GM21390 (cell line): ENCODE measurements around the gene TRPM4.
"Not testable (repeated sequence)": the region's sequence is repeated elsewhere in the genome, so short reads cannot be mapped to it uniquely, and the experiment has no call there.

Experiments
- ATAC-seq: cut with Tn5 transposase; IDR thresholded peaks from one replicate; pipeline ENCODE4 v1.9.1; 2021; ENCODE audit not compliant: unreplicated experiment

The TRPM4 gene

GRCh38 chr19:49126575-49126974, 31.0 kb upstream of the TRPM4 start:
- no peak for ATAC-seq

GRCh38 chr19:49127225-49127624, 30.4 kb upstream of the TRPM4 start:
- not testable (repeated sequence) for ATAC-seq

DNA sequence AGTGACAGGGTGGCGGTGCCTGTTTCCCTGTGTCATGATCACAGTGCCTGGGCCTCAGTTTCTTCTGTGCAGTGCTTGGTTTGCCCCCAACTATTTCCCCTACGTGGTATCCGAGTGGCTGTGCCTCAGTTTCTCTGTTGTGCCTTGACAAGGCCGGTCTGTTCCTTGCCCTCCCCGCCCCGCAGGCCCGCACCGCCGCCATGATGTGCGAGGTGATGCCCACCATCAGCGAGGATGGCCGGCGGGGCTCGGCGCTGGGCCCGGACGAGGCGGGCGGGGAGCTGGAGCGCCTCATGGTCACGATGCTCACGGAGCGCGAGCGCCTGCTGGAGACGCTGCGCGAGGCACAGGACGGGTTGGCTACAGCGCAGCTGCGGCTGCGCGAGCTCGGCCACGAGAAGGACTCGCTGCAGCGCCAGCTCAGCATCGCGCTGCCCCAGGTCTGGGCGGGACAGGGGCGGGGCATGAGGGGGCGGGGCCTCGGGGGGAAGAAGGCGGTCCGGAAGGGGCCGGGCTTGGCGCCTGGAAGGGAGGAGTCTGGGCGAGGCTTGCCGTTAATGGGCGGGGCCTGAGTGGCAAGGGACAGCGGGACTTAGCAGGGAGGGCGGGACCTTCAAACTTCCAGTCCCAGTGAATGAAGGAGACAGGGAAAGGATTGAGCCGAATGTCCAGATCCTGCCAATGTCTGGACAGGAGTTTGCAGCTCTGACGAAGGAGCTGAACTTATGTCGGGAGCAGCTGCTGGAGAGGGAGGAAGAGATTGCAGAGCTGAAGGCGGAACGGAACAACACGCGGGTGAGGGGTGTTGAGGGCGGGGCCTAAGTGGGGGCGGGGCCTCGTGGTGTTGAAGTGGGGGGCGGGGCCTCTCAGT, 29.7 kb upstream of the TRPM4 start:
- peak; percentile 83 for ATAC-seq

DNA sequence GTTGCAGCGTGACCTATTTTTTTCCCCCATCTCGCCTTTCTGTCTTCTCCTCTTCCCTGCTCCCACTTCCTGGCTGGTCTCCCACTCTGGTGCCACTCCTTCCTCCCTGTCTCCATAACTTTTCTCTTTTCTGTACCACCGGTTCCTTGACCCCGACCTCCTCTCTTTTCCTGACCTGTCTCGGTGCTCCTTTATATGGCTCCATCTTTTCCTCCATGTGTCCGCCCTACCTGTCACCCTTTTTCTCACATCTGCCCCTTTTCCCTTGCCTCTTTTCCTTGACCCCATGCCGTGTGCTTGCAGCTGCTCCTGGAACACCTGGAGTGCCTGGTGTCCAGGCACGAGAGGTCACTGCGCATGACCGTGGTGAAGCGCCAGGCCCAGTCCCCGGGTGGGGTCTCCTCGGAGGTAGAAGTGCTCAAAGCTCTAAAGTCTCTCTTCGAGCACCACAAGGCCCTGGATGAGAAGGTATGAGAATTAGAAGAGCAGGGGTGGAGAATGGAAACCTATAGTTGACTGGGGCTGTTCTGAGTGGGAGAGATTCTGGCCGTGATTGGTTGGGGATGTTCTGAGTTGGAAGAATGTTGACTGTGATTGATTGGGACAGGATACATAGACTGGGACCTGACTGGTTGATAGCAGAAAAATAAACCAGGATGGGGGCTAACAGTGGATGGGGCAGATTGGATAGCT, 28.9 kb upstream of the TRPM4 start:
- ATAC-seq = no peak

GRCh38 chr19:49129238-49129583, 28.4 kb upstream of the TRPM4 start:
- ATAC-seq = no peak

DNA sequence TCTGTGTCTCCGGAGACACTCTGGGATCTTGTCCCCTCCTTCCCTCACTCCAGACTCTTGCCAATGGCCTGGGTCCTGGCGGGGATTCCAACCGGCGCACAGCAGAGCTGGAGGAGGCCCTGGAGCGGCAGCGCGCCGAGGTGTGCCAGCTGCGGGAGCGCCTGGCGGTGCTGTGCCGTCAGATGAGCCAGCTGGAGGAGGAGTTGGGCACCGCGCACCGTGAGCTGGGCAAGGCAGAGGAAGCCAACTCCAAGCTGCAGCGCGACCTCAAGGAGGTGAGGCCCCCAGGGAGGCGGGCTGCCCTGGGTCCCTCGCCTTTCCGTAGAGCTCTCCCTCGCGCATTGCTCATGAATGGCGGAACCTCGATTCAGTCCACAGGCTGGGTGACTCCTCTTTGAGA, 27.3 kb upstream of the TRPM4 start:
- ATAC-seq = no peak

DNA sequence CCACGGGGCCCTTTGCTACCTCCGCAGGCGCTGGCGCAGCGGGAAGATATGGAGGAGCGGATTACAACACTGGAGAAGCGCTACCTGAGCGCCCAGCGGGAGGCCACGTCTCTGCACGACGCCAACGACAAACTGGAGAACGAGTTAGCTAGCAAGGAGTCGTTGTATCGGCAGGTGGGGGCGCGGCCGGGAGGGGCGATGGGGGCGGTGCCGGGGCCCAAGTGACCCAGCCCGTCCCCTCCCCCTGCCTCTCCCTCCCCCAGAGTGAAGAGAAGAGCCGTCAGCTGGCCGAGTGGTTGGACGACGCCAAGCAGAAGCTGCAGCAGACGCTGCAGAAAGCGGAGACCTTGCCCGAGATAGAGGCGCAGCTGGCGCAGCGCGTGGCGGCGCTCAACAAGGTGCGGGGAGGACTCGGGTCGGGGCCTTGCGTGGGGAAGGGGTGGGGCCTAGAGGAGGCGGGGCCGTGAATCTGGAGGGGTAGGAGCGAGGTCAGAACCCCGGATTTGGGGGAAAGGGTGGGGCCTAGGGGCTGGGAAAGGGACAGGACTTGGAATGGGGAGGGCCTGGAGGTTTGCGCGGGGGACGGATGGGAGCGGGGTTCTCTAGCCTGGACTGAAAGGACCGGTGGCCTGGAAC, 24.5 kb upstream of the TRPM4 start:
- no peak for ATAC-seq

DNA sequence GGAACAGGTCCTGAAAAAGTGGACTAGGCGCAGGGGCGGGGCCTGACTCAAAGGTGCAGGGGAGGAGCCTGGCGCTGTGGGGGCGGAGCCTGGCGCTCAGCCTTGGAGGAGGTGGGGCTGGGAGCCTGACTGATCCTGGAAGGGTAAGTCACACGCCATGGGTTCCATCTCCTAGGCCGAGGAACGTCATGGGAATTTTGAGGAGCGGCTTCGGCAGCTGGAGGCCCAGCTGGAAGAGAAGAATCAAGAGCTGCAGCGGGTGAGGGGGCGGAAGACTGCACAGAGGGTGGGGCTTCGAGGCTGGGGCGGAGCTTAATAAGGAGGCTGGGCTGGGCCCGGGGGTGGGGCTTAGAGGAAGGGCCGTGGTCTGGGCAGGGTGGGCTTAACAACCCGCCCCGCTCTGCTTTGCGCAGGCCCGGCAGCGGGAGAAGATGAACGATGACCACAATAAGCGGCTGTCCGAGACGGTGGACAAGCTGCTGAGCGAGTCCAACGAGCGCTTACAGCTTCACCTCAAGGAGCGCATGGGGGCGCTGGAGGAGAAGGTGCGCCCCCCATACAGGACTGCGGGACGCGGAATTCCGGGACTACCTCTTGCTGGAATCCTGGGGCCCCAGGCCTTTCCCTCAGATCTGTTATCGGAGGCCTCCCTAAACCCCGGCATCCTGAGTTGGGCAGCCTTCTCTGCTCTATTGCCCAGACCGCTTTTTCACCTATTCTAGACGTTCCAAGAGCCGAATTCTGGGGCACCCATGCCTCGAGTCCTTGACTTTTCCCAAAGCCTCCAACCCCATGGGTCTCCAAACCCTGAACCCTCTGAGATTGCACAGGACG, 23.8 kb upstream of the TRPM4 start:
- no peak for ATAC-seq

GRCh38 chr19:49135686-49136085, 21.9 kb upstream of the TRPM4 start:
- no peak for ATAC-seq

DNA sequence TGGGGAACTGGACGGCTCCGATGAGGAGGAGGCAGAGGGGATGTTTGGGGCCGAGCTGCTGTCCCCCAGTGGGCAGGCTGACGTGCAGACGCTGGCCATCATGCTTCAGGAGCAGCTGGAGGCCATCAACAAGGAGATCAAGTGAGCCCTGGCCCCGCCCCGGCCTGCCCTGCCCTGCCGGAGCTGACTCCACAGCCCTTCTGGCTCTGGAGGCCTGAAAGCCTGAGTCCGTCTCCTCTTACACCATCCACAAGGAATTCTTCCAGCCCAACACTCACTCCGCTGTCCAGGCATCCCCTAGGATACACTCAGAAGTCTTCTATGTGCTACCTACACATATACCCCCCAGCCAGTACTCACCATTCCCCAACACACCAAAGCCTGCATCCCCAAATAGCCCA, 20.8 kb upstream of the TRPM4 start:
- no peak for ATAC-seq

DNA sequence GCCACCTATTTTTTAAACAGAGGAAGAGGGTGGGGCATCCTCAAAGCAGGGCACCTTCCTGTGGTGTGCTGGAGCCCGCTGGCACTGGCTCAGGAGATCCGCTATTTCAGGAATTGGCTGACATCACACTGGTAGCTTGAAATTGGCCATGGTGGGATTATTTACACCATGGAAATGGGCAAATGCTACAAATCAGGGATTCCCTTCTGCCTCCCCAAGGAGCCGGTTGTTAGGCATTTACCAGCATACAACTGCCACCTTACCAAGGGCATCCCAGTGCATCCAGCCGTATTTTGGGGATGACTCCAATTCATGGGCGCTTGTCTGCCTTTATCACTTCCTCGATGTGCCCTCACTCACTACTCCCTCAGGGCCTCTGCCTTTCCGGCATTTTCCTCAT, 16.6 kb upstream of the TRPM4 start:
- ATAC-seq = no peak

GRCh38 chr19:49141352-49141751, 16.2 kb upstream of the TRPM4 start:
- ATAC-seq = no peak

DNA sequence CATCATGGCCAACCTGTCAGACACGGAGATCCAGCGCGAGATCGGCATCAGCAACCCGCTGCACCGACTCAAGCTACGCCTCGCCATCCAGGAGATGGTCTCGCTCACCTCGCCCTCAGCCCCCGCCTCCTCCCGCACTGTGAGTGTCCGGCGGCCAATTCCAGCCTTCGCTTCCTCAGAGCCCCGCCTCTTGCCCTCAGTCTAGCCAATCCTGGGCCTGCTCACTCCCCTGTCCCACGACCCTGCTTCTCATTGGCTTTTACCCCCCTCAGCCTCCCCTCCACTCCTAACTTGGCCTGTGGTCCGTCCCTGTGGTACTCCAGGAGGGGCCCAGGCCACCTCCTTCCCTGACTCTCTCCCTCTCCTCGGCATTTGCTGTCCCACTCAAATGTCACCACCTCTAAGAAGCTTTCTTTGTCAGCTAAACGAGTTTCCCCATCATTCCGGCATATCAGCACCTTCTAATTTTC, 14.7 kb upstream of the TRPM4 start:
- no peak for ATAC-seq

DNA sequence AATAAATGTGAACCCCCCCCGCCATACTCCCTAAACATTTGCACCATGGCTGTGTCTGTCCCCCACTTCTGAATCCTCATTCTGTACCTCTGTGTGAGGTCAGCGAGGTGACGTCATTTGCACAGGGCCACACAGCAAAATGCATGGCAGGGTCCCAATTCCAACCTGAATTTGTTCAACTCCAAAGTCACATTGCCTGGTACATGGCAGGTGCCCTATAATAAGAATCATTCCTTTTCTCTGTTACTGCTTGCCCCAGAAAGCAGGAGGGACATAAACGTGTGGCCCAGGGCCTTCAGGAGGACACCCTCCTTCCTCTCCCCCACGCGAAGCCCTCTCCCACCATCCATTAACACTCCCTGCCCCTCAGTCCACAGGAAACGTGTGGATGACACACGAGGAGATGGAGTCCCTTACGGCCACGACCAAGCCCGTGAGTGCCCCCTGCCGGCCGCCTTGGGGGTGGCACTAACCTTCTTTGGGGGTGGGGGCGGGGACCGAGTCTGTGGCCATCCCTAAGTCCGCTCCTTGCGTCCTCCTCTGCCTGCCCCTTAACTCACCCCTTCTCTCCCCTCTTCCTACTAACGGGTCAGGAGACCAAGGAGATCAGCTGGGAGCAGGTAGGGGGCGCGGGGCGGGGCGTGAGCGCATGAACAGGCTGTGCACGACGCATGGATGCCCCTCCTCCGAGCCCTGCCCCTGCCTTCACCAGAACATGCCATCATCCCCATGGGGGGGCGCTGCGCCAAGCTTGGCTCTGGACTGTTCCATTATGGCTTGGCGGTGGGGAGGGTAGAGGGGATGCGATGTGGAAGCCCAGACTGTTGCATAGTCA, 11.8 kb upstream of the TRPM4 start:
- ATAC-seq = no peak

- not testable (repeated sequence) for ATAC-seq
These were observed 11.2 kb upstream of the TRPM4 start for GRCh38 chr19:49146408-49146770.

DNA sequence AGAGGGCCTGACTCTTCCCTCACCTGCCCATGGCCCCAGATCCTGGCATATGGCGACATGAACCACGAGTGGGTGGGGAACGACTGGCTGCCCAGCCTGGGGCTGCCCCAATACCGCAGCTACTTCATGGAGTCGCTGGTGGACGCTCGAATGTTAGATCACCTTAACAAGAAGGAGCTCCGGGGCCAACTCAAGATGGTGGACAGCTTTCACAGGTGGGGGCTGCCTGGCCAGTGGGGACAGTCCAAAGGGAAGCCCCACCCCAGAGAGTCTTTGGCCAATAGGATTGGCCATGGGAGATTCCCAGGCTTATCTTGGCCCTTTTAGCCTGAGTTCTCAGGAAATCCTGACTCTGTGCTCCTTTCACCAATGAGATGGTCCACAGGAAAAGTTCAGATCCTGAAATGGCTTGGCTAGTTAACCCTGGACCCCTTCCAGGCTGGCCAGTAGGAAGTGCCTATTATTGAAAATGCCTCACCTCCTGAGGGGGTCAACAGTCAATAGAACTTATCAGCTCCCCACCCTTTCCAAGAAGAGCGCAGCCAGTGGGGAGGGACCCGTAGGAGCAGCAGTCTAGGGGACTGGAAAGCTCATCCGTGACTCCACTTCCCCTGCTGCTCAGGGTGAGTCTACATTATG, 9.4 kb upstream of the TRPM4 start:
- no peak for ATAC-seq

DNA sequence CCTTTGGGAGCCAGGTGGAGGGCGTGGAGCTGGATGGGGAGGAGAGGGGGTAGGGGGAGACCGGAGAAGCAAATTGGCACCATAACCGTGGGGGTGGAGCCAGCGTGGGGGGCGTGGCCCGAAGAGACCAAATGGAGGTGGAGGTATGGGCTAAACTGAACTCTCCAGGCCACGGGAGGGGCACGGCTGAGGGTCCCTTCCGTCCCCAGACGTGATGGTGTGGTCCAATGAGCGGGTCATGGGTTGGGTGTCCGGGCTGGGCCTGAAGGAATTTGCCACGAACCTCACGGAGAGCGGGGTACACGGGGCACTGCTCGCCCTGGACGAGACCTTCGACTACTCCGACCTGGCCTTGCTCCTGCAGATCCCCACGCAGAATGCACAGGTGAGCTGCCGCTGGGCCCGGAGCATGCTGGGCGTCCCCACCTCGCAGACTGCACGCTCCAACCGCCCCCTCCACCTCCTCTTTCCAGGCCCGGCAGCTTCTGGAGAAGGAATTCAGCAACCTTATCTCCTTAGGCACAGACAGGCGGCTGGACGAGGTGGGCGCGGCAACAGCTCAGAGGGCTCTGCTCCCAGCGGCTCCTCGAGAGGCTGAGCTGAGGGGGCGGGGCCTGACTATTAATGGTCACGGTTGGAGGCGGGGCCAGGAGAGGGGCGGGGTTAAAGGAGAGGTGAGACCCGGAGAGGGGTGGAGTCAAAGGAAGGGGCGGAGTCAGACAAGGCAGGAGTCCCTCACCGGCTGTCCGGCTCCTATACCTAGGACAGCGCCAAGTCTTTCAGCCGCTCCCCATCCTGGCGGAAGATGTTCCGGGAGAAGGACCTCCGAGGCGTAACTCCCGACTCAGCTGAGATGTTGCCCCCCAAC, 8.6 kb upstream of the TRPM4 start:
- ATAC-seq = no peak

DNA sequence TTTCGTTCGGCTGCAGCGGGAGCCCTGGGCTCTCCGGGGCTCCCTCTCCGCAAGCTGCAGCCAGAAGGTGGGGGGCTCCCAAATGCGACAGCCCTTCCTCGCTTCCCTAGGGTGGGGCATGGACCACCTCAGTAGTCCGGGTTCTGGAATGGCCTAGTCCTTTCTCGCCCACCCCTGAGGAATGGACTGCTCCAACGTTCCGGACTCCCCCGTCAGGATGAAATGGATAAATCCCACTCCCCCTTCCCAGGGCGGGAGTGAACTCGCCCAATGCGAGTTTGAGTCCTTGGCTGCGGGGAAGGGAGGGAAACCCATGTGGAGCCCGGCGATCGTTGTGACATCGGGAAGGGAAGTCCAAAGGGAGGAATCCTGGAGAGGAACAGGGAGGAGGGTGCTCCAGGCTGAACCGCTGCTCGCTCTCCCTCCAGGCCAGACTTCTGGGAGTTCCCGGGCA, 7.9 kb upstream of the TRPM4 start:
- ATAC-seq = no peak
